Skeletal muscle tissue (tissue), 2 donors: ENCODE results near the gene GPR156. TPM values are rescaled to one million over a fixed set of nuclear protein-coding genes. Genes with fewer than 3 reads are reported as not detected.

Experiments
- small RNA-seq: library from RNA; depleted of rRNA; stranded (forward); fragments of <200 nt; gene quantifications from one replicate; pipeline ENCODE3, GENCODE V24; 2014
- total RNA-seq: library from RNA; depleted of rRNA; stranded (reverse); fragments of >200 nt; gene quantifications from one replicate; pipeline ENCODE4 v1.2.3, GENCODE V29; 2014

GPR156 gene
- total RNA-seq, 1 donor from 2014 or later: 1.0 TPM

Small RNAs within 50 kb of the gene (small RNA-seq; reads per million reads assigned to genes)
- not detected for gene RF00019
- gene RN7SL397P: not detected

Other genes with a start within 250 kb of the GPR156 start
- 30.3 TPM for gene GSK3B, start 190.8 kb downstream of the GPR156 start, total RNA-seq
- gene LRRC58, start 64.1 kb upstream of the GPR156 start, total RNA-seq: 14.1 TPM
- 377 TPM for gene FSTL1, start 165.8 kb upstream of the GPR156 start, total RNA-seq